ENCODE data around the gene TADA2A. TPM values are rescaled to one million over a fixed set of nuclear protein-coding genes. Genes with fewer than 3 reads are reported as not detected.
"Not testable (repeated sequence)": the region's sequence is repeated elsewhere in the genome, so short reads cannot be mapped to it uniquely, and the experiment has no call there.

Gene TADA2A
- total RNA-seq, 1 donor from 2014 or later, result 41.9 TPM

- Mint-ChIP-seq H3K9me3 (no peaks in the 10 kb centered on the region), H3K27ac (no peak overlapping the region), H3K4me3 (no peak overlapping the region), H3K27me3 (ENCODE audit: insufficient read depth) (peaks cover 3% of the 10 kb centered on the region), H3K36me3 (ENCODE audit: low read depth) (peaks cover 3% of the 10 kb centered on the region), H3K4me1 (ENCODE audit: low read depth) (peaks cover 50% of the 10 kb centered on the region)
- DNase-seq (ENCODE audit: low spot score), result no peak
- intact Hi-C loops (cut with micrococcal nuclease), result no loop called here
Measured at GRCh38 chr17:37492167-37492566, 85.5 kb downstream of the TADA2A start.

- no peak for DNase-seq (ENCODE audit: low spot score)
- intact Hi-C loops (cut with micrococcal nuclease), result no loop called here
- H3K27ac Mint-ChIP-seq, result no peak overlapping the region
- H3K4me3 Mint-ChIP-seq, result no peak overlapping the region
- peaks cover 3% of the 10 kb centered on the region for H3K36me3 Mint-ChIP-seq (ENCODE audit: low read depth)
- H3K9me3 Mint-ChIP-seq, result no peaks in the 10 kb centered on the region
- H3K4me1 Mint-ChIP-seq (ENCODE audit: low read depth), result peaks cover 43% of the 10 kb centered on the region
- peaks cover 3% of the 10 kb centered on the region for H3K27me3 Mint-ChIP-seq (ENCODE audit: insufficient read depth)
Measured at GRCh38 chr17:37493249-37494027, 86.8 kb downstream of the TADA2A start.

DNA sequence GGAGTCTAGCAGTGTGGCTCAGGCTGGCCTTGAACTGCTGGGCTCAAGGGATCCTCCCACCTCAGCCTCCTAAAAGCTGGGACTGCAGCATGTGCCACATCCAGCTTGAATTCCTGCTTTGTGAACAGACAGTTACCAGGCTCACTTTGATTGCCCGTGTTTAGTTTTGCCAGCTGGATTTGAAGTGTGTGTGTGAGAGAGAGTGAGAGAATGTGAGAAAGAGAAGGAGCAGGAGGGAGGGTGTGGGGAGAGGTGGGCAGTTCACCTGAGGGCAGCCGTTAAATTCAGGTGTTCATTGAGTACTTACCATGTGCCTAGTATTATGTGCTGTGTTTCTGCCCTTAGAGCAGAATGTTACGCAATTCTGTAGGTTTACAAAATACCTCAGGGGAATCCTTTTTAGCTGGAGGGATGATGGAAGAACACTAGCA lies 87.7 kb downstream of the TADA2A start:
- peaks cover 3% of the 10 kb centered on the region for H3K36me3 Mint-ChIP-seq (ENCODE audit: low read depth)
- H3K4me1 Mint-ChIP-seq (ENCODE audit: low read depth), result peaks cover 36% of the 10 kb centered on the region
- no peaks in the 10 kb centered on the region for H3K9me3 Mint-ChIP-seq
- no peak overlapping the region for H3K27ac Mint-ChIP-seq
- no peak overlapping the region for H3K4me3 Mint-ChIP-seq
- peaks cover 3% of the 10 kb centered on the region for H3K27me3 Mint-ChIP-seq (ENCODE audit: insufficient read depth)
- DNase-seq (ENCODE audit: low spot score), result no peak
- intact Hi-C loops (cut with micrococcal nuclease), result no loop called here

DNA sequence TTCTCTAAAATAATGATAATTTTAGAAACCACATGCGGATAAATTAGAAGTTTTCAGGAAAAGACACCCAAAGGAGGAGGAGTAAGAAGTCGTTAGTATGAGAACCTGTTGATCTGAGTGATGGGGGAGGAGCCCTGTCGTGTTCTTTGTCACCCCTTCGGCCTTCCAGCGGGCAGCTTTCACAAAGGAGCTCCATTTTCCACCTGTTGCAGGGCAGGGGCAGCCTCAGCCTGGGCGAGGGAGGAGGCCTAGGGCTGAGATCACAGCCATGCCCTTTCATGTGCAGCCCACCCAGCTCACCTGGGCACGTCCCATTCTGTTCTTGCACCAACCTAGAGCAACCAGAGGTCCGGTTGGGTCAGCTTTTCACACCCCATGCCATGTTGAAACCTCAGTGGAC lies 88.3 kb downstream of the TADA2A start:
- peaks cover 3% of the 10 kb centered on the region for H3K27me3 Mint-ChIP-seq (ENCODE audit: insufficient read depth)
- peaks cover 36% of the 10 kb centered on the region for H3K4me1 Mint-ChIP-seq (ENCODE audit: low read depth)
- H3K9me3 Mint-ChIP-seq, result no peaks in the 10 kb centered on the region
- no peak overlapping the region for H3K4me3 Mint-ChIP-seq
- no peak overlapping the region for H3K27ac Mint-ChIP-seq
- DNase-seq (ENCODE audit: low spot score), result no peak
- H3K36me3 Mint-ChIP-seq (ENCODE audit: low read depth), result peaks cover 3% of the 10 kb centered on the region
- intact Hi-C loops (cut with micrococcal nuclease), result no loop called here

- Mint-ChIP-seq H3K36me3 (ENCODE audit: low read depth) (no peaks in the 10 kb centered on the region), H3K4me3 (no peak overlapping the region), H3K27ac (no peak overlapping the region), H3K4me1 (ENCODE audit: low read depth) (no peaks in the 10 kb centered on the region), H3K9me3 (no peaks in the 10 kb centered on the region), H3K27me3 (ENCODE audit: insufficient read depth) (no peaks in the 10 kb centered on the region)
- intact Hi-C loops (cut with micrococcal nuclease), result no loop called here
- DNase-seq (ENCODE audit: low spot score), result no peak
Measured at GRCh38 chr17:37500378-37500777, 93.7 kb downstream of the TADA2A start.

DNA sequence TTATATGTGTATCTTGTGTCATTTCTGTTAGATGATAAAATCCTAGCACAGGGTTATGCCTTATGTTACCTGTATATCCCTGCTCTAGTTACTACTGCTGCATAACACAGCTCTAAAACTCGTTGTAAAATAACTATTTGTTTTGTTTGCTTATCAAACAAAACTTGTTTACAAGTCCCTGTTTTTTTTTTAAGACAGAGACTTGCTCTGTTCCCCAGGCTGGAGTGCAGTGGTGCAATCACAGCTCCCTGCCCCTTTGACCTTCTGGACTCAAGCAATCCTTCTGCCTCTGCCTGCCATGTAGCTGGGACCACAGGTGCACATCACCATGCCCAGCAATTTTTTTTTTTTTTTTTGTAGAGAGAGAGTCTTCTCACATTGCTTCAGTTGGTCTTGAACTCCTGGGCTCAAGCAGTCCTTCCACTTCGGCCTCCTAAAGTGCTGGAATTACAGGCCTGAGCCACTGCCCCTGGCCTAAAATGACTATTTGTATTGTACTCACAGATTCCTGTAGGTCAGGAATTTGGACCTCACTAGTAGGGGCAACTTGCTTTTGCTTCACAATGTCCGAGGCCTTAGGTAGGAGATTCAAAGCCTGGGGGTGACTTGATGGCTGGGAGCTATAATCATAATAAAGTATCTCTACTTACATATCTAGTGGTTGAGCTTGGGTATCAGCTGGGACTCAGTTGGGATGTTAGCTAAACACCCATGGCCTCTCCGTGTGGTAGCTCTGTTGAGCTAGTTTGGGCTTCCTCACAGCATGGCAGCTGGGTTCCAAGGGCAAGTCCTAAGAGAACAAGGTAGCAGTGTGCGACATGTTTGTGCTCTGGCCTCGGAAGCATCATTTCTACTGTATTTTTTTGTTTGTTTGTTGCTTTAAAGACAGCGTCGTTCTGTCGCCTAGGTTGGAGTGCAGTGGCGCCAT lies 95.6 kb downstream of the TADA2A start:
- Mint-ChIP-seq H3K36me3 (ENCODE audit: low read depth) (no peaks in the 10 kb centered on the region), H3K27me3 (ENCODE audit: insufficient read depth) (no peaks in the 10 kb centered on the region), H3K9me3 (no peaks in the 10 kb centered on the region), H3K4me1 (ENCODE audit: low read depth) (peaks cover 5% of the 10 kb centered on the region), H3K4me3 (no peak overlapping the region), H3K27ac (no peak overlapping the region)
- no peak for DNase-seq (ENCODE audit: low spot score)
- intact Hi-C loops (cut with micrococcal nuclease), result no loop called here

GRCh38 chr17:37503148-37503547 lies 96.5 kb downstream of the TADA2A start:
- no peaks in the 10 kb centered on the region for H3K27me3 Mint-ChIP-seq (ENCODE audit: insufficient read depth)
- H3K4me3 Mint-ChIP-seq, result no peak overlapping the region
- no peaks in the 10 kb centered on the region for H3K9me3 Mint-ChIP-seq
- H3K4me1 Mint-ChIP-seq (ENCODE audit: low read depth), result peaks cover 5% of the 10 kb centered on the region
- intact Hi-C loops (cut with micrococcal nuclease), result no loop called here
- no peak for DNase-seq (ENCODE audit: low spot score)
- no peak overlapping the region for H3K27ac Mint-ChIP-seq
- no peaks in the 10 kb centered on the region for H3K36me3 Mint-ChIP-seq (ENCODE audit: low read depth)

GRCh38 chr17:37505333-37505732 lies 98.6 kb downstream of the TADA2A start:
- Mint-ChIP-seq H3K27ac (no peak overlapping the region), H3K4me1 (ENCODE audit: low read depth) (peaks cover 5% of the 10 kb centered on the region), H3K36me3 (ENCODE audit: low read depth) (no peaks in the 10 kb centered on the region), H3K9me3 (no peaks in the 10 kb centered on the region), H3K27me3 (ENCODE audit: insufficient read depth) (no peaks in the 10 kb centered on the region), H3K4me3 (no peak overlapping the region)
- intact Hi-C loops (cut with micrococcal nuclease), result no loop called here
- DNase-seq (ENCODE audit: low spot score), result no peak

DNA sequence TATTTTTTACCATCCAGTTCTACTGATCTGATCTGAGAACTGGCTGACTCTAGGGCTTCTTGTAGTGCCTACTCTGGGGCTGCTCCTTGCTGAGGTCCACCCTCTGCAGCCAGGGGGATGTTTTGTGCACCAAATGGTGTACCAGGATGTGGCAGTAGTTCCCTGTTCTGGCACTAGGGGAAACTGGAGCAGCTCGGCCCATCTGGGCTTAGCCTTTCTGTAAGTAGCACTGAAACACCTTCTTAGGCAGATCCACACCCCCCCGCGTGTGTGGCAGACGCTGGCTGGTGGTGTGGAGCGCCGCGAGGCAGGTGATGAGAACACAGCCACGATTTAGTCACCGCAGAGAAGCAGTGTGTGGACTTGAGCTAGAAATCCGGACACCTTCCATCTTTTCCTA lies 100.0 kb downstream of the TADA2A start:
- Mint-ChIP-seq H3K27me3 (ENCODE audit: insufficient read depth) (no peaks in the 10 kb centered on the region), H3K9me3 (no peaks in the 10 kb centered on the region), H3K4me3 (no peak overlapping the region), H3K4me1 (ENCODE audit: low read depth) (peaks cover 5% of the 10 kb centered on the region), H3K36me3 (ENCODE audit: low read depth) (no peaks in the 10 kb centered on the region), H3K27ac (no peak overlapping the region)
- no peak for DNase-seq (ENCODE audit: low spot score)
- intact Hi-C loops (cut with micrococcal nuclease), result no loop called here

DNA sequence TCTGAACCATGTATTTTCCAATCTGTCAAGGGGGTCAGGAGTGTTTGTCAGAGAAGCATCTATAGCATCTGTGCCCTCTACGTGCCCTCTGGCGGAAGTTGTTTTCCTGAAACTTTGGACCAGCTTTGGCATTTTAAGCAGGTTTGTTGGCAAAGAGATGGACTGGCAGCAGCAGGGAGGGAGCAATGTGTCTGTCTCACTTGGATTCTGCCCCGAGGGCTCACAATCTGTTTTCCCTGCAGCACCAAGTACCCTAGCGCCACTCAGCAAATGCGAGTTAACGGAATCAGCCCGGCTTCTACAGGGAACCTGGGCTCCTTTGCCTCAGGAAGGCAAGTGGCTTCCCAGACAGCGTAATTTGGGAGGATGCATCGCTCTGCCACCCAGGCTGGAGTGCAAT lies 100.4 kb downstream of the TADA2A start:
- H3K27ac Mint-ChIP-seq, result no peak overlapping the region
- H3K36me3 Mint-ChIP-seq (ENCODE audit: low read depth), result peaks cover 2% of the 10 kb centered on the region
- intact Hi-C loops (cut with micrococcal nuclease), result no loop called here
- no peak overlapping the region for H3K4me3 Mint-ChIP-seq
- peaks cover 5% of the 10 kb centered on the region for H3K4me1 Mint-ChIP-seq (ENCODE audit: low read depth)
- H3K9me3 Mint-ChIP-seq, result no peaks in the 10 kb centered on the region
- no peak for DNase-seq (ENCODE audit: low spot score)
- H3K27me3 Mint-ChIP-seq (ENCODE audit: insufficient read depth), result no peaks in the 10 kb centered on the region

GRCh38 chr17:37510056-37510455 lies 103.4 kb downstream of the TADA2A start:
- Mint-ChIP-seq H3K36me3 (ENCODE audit: low read depth) (peaks cover 8% of the 10 kb centered on the region), H3K9me3 (no peaks in the 10 kb centered on the region), H3K27ac (no peak overlapping the region), H3K4me1 (ENCODE audit: low read depth) (peaks cover 5% of the 10 kb centered on the region), H3K4me3 (no peak overlapping the region), H3K27me3 (ENCODE audit: insufficient read depth) (no peaks in the 10 kb centered on the region)
- intact Hi-C loops (cut with micrococcal nuclease), result no loop called here
- no peak for DNase-seq (ENCODE audit: low spot score)

DNA sequence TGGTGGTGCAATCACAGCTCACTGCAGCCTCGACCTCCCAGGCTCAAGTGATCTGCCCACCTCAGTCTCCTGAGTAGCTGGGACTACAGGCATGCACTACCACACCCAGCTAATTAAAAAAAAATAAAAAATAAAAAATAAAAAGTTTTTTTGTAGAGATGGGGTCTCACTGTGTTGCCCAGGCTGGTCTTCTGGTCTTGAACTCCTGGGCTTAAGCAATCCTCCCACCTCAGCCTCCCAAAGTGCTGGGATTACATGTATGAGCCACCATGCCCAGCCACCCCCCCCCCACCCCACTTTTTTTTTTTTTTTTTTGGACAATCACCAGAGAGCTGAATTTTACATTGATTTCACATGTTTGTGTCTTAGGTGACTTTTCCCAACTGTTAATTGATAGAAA lies 105.0 kb downstream of the TADA2A start:
- H3K27me3 Mint-ChIP-seq (ENCODE audit: insufficient read depth); H3K27ac Mint-ChIP-seq; H3K4me1 Mint-ChIP-seq (ENCODE audit: low read depth); intact Hi-C loops (cut with micrococcal nuclease); DNase-seq (ENCODE audit: low spot score); H3K36me3 Mint-ChIP-seq (ENCODE audit: low read depth); H3K4me3 Mint-ChIP-seq; H3K9me3 Mint-ChIP-seq: not testable (repeated sequence)

DNA sequence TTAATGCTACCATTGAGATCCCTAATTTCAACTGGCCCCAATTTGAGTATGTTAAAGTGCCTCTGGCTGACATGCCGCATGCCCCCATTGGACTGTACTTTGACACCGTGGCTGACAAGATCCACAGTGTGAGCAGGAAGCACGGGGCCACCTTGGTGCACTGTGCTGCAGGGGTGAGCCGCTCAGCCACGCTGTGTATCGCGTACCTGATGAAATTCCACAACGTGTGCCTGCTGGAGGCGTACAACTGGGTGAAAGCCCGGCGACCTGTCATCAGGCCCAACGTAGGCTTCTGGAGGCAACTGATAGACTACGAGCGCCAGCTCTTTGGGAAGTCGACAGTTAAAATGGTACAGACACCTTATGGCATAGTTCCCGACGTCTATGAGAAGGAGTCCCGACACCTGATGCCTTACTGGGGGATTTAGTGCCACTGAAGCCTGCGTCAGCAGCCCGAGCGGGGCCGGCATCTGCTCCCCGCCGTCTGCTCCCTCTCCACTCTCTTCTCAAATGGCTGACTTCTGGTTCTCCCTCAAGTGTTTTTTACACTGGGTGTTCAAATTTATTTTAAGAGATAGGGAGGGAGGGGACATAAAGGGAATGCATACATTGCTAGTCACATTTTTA lies 105.9 kb downstream of the TADA2A start:
- Mint-ChIP-seq H3K4me3 (no peak overlapping the region), H3K27me3 (ENCODE audit: insufficient read depth) (no peaks in the 10 kb centered on the region), H3K27ac (no peak overlapping the region), H3K36me3 (ENCODE audit: low read depth) (peaks cover 8% of the 10 kb centered on the region), H3K9me3 (no peaks in the 10 kb centered on the region), H3K4me1 (ENCODE audit: low read depth) (no peaks in the 10 kb centered on the region)
- DNase-seq (ENCODE audit: low spot score), result no peak
- intact Hi-C loops (cut with micrococcal nuclease), result no loop called here

All from activated T-helper 1 cell treated with anti-CD3 and anti-CD28 coated beads, Interleukin-12 subunit alpha, Interleukin-12 subunit beta, Interleukin-2, Interleukin-4 antibody, amounts not matched to agents 30 ng/mL and 10 ng/mL and 1 ng/mL, durations not matched to agents 14 hours and 24 hours and 36 hours (primary cell).